Right renal cortex interstitium (tissue), 3 donors: ENCODE measurements around the gene MAPK8. TPM values are rescaled to one million over a fixed set of nuclear protein-coding genes. Genes with fewer than 3 reads are reported as not detected.

Experiments used
- DNase-seq, 3 donors: peaks; one replicate each; pipeline ENCODE4 v3.0.0-alpha.2; 2013; ENCODE audit warnings: low read depth in 3 of 3, low spot score in 2 of 3
- polyA plus RNA-seq, 3 donors: library from polyadenylated mRNA; unstranded; fragments of 120-200 nt; gene quantifications; one replicate each; pipeline ENCODE4 v1.2.1, GENCODE V29; 2013; ENCODE audit not compliant: insufficient read length in 3 of 3

Gene MAPK8
- polyA plus RNA-seq, 3 donors: 68.7 to 79.9 (median 77.5) TPM

- no peak for DNase-seq
Observed at GRCh38 chr10:48456808-48457761, 150.6 kb downstream of the MAPK8 start.

DNA sequence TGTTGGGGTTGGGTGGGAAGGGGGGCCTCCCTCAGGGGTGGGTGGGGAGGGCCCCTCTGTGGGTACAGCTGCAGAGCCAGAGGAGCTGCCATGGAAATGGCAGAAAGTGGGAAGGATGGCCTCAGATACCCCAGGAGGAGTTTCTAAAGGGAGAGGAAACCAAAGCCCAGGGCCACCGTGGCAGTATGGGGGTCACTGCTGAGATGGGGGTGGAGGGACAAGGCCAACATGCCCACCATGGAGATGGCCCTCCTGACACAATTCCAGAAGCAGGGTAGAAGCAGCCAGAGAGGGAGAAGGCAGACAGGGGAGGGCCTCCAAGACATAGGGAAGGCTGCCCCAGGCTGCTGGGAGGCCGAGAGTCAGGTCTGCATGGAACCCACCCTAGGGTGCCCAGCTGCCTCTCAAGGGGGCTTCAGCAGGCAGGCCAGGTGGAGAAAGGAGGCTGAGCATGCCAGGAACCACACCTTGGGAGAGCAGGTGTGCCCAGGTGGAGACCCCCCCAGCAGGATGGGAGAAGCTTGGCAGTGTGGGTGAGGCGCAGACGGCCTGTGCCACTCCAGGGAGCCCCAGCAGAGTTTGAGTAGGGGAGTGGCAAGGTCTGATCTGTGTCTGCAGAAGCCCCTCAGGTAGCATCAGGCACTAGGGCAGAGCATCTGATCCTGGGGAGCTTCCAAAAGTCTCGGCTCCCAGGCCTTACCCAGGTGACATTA is 151.6 kb downstream of the MAPK8 start:
- DNase-seq: no peak

DNA sequence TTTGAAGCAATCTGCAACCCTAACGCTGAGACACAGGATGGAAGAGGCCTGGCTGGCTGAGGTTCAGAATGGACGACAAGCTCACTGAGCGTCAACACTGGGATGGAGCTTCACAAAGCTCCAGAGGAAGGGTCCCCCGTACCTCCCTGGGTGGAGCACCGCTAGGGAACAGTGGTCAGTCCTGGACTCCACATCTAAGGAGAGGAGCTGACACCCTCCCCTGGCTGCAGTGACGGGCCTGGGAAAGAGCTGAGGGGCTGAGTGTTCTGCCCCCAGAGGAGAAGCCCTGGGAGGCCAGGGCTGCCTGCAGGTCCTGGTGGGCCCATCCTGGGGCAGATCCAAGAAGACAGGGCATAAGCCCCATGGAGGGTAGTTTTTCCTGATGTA is 152.2 kb downstream of the MAPK8 start:
- DNase-seq: no peak

DNA sequence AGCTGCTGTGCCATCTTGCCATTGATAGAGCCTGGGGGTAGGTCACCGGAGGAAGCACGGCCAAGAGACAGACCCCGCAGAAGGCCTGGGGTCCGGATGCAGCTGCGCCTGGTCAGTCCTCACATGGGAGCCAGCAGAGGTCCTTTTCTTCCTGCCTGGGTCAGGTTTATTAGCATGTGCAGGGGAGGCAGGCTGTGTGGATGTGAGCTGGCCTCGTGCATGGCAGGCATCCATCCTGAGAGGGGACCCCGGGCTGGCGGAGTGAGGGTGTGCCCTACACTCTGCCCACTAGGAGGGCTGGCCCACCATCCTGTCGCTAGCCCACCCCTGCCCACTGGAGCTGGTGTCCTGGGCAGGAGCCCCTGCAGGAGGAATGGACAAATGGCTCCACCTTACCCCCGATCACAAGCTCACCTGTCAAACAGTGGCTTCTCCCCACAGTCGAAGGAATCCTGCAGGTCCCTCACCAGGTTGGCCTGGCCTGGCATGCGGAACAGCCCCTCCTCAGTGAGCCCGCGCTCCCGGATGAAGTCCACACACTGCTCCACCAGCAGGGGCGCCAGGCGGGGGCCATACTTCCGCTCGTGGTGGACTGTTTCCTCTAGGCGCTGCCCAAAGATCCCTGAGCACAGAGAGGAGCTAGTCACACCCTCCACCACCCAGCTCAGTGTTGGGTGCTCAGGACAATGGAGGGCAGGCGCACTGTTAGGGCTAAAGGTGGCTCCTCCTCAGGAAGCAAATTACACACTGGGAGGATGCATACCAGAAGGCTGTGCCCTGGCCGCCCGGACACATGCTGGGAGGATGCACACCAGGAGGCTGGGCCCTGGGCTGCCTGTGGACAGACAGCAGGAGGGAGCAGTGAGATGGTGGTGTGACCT is 153.0 kb downstream of the MAPK8 start:
- DNase-seq: no peak

GRCh38 chr10:48460182-48460581 is 153.7 kb downstream of the MAPK8 start:
- no peak for DNase-seq

- no peak for DNase-seq
Observed at GRCh38 chr10:48461623-48462481, 155.4 kb downstream of the MAPK8 start.

- no peak for DNase-seq
Observed at GRCh38 chr10:48462482-48463020, 156.1 kb downstream of the MAPK8 start.

DNA sequence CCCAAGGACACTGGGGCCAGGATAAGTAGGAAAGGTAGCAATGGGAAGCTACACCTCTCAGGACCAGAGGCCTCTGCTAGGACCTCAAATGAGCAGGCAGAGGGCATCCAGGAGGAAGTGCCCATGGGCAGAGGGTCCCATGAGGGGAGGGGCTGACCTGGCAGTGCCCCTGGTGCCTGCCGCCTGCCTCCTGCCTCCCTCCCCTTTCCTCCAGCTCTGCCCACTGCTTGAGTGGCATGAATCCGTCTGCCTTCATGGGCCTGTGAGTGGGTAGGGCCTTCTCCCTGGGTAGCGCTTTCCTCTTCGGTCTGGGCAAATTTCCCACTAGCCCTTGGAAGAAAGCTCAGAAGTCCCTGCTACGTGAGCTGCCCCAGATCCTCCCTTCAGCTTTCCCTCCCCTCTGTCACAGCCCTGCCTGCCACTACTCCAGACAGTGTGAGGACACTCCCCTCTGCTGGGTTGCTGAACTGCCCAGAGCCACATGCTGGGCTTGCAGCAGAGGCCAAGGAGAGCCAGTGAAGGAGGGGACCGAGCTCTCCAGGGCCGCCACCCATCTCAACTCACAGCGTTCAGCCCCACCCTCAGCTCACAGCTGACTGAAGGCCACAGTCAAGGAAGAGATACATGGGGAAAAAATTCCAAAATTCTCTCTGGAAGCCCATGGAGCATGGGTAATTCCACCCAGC is 157.0 kb downstream of the MAPK8 start:
- no peak for DNase-seq

DNA sequence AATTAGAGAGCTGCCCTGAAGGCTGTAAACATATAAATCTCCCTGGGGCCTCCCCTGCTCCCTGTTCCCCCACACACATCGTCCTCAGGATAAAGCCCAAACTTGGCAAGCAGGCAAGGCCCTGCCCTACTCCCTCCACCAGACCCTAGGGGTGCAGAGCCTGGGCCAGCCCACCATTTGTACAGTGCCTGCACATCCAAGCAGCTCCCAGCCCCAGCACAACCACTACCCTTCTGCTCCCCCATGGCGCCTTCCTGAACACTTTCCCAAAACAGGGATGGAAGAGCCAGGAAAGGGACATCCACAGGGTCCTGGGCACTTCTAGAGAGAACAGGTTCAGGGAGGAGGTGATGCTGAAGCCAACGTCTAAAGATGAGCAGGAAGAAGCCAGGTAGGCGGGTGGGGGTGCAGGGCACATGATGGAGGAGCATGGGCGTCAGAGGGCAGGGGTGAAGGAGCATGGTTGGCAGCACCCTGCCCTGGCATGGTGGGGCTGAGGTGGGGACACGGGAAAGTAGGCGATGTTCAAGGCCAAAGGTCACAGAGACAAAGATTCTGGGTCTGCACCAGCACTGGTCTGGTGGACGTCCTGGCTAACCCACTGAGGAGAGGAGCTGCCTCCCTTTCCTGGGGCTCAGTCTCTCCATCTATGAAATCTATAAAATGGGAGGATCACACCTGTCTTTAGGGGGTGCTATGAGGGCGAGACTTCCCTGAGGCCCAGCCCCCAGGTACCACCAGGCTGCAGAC is 157.8 kb downstream of the MAPK8 start:
- DNase-seq: no peak

GRCh38 chr10:48464871-48465736 is 158.6 kb downstream of the MAPK8 start:
- DNase-seq: no peak

- DNase-seq: no peak
Observed at GRCh38 chr10:48465860-48466521, 159.5 kb downstream of the MAPK8 start.

GRCh38 chr10:48466611-48467240 is 160.2 kb downstream of the MAPK8 start:
- DNase-seq: no peak

GRCh38 chr10:48467669-48468068 is 161.2 kb downstream of the MAPK8 start:
- no peak for DNase-seq

- DNase-seq: no peak
Observed at GRCh38 chr10:48468130-48468790, 161.8 kb downstream of the MAPK8 start.

GRCh38 chr10:48468866-48469511 is 162.5 kb downstream of the MAPK8 start:
- DNase-seq: no peak
